C4-2B (cell line): ENCODE results near the gene PROSER3.

ENCODE experiments used
- CTCF ChIP-seq: fragments of 450-650 bp; conservative IDR thresholded peaks from 2 replicates; pipeline ENCODE4 v1.5.1; 2017; ENCODE audit warnings: mild to moderate bottlenecking
- ZFX ChIP-seq: fragments of 450-650 bp; IDR thresholded peaks from 2 replicates; pipeline ENCODE4 v1.6.1; 2017

GRCh38 chr19:35789978-35790944 is 32.3 kb downstream of the PROSER3 start:
- no peak for TF ChIP-seq CTCF
- TF ChIP-seq ZFX, result no peak
